HL-60/S4 (cell line): Measurements from ENCODE around the gene ZNF880.
"Not testable (repeated sequence)": the region's sequence is repeated elsewhere in the genome, so short reads cannot be mapped to it uniquely, and the experiment has no call there.

Source experiments
- in situ Hi-C: fragments of 300-500 bp; cut with MboI; formaldehyde crosslinking; loops from 2 replicates; pipeline ENCODE4 v1.14.3; 2022; ENCODE audit warnings: low sequenced_read_pairs

ZNF880 gene

DNA sequence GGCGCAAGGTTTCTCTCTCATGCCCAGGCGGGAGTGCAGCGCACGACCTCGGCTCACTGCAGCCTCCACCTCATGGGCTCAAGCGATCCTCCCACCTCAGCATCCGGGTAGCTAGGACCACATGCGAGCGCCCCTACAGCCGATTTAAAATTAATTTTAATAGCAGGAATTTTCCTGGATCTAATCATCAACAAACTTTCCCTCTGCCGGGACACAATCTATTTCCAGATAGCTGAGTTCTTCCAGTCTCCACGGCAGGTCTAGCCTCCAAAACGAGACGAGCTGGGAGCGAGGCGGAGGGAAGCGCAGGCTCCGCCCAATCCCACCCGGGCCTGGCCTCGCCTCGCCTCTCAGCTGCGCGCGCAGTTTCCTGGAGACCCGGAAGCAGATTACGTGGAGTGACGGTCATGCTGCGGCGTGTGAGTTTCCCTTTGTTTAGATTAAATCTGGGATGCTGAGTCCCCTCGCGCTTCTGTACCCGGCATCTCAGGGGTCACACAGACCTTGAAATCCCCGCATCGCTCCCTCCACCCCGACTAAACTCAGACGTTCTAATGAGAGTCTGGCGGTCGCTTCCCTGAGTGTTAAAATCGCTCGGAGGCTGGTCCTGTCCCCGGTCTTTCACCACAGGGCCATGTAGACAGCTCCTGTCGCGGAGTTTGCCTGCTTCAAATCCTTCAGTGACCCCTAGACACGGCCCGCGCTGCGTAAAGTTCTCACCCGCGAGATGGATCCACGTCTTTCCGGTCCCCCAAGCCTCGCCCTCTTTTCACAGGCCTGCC, at the start of gene ZNF880:
ZNF880 (plus strand) TSS at position 365 of the 782 bp plus-strand sequence; CDS start at position 408, 43 bp downstream.
- in situ Hi-C loops = no loop called here

DNA sequence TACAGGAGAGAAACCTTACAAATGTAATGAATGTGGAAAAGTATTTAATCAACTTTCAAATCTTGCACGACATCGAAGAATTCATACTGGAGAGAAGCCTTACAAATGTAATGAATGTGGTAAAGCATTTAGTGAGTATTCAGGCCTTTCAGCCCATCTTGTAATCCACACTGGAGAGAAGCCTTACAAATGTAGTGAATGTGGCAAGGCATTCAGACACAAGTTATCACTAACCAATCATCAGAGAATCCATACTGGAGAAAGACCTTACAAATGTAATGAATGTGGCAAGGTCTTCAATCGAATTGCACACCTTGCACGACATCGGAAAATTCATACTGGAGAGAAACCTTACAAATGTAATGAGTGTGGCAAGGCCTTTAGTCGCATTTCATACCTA, 47.3 kb upstream of the ZNF880 start:
- in situ Hi-C loops = no loop called here

DNA sequence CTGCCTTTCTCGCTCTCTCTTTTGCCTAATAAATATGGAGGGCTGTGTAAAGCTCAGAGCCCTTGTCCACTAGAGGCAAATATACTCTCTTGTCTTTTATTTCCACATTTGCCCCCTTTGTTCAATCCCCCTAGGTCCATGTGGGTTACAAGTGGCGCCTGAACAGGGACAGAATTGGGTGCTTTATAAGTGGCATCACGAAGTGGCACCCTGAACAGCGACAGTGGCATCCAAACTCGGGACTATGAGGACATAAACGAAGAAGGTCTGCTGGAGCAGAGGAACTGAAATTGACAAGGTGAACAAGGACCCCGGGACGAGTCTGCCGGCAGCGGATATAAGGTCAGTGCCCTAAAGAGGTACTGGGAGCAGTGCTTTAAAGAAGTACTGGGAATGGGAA, 38.0 kb upstream of the ZNF880 start:
- in situ Hi-C loops = no loop called here

DNA sequence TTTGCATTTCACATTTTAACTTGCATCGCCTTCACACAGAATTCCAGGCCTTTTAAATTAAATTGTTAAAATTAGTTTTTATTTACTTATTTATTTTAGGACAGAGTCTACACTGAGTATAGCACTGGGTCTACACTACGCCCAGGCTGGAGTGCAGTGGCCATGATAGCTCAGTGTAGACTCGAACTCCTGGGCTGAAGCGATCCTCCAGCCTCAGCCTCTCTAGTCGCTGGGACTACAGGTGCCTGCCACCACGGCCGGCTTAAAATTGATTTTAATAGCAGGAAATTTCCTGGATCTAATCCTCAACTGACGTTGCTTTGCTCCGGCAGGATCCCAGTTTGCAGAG, 34.0 kb upstream of the ZNF880 start:
- in situ Hi-C loops = no loop called here

DNA sequence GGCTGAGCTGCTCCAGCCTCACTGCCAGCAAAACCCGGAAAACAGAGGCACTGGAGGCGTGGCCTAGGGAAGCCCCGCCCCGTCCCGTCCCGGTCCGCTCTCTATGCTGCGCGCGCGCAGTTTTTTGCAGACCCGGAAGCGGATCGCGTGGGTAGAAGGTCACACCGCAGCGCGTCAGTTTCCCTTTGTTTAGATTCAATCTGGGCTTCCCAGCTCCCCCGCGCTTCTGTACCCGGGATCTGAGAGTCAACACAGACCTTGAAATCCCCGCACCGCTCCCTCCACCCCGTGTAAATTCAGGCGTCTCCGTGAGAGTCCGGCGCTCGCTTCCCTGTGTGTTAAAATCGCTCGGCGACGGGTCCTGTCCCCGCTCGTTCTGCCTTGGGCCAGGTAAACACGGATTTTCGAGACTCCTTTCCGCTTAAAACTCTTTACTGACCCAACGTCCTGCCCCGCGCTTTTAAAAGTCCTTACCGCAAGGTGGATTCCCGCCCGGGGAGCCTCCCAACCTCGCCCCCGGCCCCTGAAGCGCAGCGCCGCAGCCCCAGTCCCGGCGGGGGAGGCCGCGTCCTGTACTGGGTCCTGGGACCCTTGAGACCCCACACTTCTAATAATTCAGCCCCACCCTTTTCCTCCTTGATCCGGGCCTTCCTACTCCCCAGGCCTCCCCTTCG, 33.5 kb upstream of the ZNF880 start, which contains the start of gene ZNF610:
ZNF610 (plus strand) TSS at position 127 of the 674 bp plus-strand sequence. CDS start 12,930 bp downstream, outside the sequence.
- in situ Hi-C loops = no loop called here

DNA sequence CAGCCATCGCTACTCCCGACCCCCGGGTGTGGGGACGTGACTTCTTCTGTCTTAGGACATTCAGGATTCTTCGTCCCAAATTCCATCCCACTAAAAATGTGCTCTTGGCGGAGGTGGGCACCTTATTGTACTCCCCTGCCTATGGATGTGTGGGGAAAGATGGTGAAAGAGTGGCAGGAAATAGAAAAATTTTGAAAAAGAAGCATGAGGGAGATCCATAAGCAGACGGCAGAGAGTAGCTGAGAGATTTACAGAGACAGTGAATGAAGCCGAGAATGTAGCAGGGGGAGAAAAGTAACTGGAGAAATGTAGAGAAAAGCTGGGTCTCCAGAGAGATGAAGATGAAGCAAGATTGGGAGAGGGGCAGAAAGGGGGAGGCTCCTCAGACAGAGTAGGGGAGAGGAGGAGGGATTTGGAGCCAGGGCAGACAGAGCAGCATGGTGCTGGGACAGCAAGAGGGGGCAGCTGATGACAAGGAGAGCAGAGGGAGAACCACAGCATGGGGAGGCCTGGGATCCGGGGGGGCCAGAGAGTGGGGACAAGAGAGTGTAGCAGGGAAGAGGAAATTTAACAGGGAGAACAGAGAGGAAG, 32.8 kb upstream of the ZNF880 start:
- in situ Hi-C loops = no loop called here

DNA sequence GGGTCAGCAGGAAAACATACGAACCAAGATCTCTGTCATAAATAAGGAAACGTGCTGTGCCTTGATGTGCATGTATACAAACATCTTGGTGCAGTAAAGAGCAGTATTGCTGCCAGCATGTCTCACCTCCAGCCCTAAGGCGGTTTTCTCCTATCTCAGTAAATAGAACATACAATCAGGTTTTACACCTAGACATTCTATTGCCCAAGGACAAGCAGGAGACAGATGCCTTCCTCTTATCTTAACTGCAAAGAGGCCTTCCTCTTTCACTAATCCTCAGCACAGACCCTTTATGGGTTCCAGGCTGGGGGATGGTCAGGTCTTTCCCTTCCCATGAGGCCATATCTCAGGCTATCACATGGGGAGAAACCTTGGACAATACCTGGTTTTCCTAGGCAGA, 30.7 kb upstream of the ZNF880 start:
- in situ Hi-C loops = not testable (repeated sequence)

DNA sequence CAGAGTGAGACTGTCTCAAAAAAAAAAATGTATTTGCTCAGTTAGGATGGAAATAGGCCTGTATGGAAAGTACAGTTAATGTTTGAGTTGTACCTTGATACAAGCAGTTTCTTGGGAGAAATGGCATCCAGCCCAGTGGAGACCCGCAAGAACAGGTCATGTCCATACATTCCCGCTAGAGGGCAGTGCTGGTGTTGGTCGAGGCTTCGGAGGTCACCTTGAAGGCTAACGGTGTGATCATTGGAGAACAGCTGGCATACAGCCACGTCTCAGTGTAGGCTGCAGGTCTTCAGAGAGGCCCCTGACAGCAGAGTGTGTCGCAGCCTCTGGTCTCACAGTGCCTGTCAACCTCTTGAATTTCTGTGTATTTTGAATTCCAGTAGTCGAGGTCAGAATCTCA, 26.2 kb upstream of the ZNF880 start:
- in situ Hi-C loops = no loop called here

DNA sequence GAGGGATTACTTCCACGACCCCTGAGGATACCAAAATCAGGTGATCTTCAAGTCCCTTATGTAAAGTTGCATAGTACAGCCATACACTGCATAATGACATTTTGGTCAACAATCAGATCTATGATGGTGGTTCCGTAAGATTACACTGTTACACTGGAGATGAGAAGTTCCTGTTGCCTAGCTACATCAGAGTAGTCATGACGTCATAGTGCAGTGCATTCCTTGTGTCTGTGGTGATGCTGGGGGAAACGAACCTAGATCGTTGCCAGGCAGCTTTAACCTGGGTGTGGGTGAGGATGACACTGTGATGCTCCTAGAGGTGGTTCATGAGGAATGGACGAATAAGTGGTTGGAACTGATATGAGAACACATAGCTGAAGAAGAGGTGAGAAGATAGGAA, 24.6 kb upstream of the ZNF880 start:
- in situ Hi-C loops = no loop called here

DNA sequence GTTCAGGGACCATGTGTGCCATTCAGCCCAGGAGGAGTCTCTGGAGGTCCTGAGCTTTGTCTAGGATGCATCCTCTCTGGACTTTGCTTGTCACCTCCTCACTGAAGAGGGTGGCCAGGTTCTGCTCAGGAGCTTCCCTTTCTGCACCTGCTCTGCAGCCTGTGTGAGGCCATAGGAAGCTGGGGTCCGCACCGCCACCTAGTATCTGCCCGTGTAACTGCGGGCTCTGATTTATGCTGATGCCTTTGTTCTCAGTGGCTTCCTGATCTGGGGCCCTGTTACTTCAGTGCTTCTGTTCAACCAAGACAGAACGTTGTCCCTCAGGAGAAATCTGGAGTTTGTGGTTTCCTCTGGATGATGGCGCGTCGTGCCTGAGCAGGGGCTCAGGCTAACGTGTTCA, 18.2 kb upstream of the ZNF880 start:
- in situ Hi-C loops = no loop called here

DNA sequence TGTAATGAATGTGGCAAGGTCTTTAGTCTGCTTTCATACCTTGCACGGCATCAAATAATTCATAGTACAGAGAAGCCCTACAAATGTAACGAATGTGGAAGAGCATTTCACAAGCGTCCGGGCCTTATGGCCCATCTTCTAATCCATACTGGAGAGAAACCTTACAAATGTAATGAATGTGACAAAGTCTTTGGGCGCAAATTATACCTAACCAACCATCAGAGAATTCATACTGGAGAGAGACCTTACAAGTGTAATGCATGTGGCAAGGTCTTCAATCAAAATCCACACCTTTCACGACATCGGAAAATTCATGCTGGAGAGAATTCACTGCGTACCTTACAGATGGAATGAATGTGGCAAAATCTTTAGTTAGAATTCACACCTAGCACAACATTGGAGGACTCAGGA, 3.3 kb upstream of the ZNF880 start:
- in situ Hi-C loops = no loop called here

DNA sequence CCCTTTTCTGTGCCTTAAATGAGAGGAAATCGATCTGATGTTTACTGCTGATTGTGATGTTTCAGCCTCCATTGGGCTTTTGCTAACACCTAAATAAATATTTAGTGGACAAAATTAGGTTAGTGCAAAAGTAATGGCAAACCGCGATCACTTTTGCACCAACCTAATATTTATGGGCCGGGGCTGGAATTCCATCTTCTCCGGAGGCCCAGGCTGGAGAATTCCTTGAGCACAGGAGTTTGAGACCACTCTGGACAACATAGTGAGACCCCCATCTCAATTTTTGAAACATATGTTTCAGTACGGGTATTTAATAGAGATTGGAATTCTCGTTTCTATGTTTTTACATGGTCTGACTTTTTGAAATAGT, 603 bp downstream of the ZNF880 start:
- in situ Hi-C loops = no loop called here

DNA sequence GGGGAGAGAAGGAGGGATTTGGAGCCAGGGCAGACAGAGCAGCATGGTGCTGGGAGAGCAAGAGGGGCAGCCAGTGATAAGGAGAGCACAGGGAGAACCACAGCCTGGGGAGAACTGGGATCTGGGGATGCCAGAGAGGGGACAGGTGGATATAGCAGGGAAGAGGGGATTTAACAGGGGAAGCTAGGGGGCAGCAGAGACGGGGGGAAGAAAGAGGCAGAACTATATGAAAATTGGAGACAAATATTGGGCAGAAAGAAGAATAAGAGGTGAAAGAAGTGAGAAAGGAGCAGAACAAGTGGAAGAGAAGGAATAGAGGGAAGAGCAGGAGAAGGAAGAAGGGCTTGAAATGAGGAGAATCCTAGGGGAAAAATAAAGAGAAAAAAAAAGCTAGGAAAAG, 21.4 kb downstream of the ZNF880 start:
- in situ Hi-C loops = no loop called here

DNA sequence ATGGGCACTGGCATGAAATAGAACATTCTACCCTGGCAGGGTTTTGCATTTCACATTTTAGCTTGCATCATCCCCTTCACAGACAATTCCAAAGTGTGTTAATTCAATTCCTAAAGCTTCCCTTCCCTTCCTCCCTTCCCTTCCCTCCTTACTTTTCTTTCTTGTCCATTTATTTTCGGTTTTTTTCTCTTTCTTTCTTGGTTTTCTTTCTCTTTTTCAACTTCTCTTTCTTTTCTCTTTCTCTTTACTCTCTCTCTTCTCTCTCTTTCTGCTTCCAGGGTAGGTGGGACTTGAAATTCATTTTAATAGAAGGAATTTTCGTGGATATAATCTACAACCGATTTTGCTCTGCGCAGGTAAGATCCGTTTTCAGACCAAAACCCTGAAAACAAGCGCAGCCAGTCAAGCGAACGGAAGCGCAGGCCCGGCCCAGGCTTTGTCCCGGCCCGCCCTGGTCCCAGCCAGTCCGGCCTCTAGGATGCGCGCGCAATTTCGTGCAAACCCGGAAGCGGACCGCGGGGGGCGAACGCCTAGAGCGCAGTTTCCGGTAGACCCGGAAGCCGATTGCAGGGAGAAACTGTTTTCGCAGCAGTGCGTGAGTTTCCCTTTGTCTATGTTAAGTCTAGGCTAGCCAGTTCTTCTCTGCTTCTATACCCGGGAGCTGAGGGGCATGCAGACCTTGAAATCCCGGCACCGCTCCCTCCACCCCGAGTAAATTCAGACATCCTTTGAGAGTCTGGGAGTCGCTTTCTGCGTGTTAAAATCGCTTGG, 27.8 kb downstream of the ZNF880 start, which contains the start of gene ZNF528:
ZNF528 (plus strand) TSS at position 540 of the 771 bp plus-strand sequence. CDS start 4,165 bp downstream, outside the sequence.
- in situ Hi-C loops = no loop called here

DNA sequence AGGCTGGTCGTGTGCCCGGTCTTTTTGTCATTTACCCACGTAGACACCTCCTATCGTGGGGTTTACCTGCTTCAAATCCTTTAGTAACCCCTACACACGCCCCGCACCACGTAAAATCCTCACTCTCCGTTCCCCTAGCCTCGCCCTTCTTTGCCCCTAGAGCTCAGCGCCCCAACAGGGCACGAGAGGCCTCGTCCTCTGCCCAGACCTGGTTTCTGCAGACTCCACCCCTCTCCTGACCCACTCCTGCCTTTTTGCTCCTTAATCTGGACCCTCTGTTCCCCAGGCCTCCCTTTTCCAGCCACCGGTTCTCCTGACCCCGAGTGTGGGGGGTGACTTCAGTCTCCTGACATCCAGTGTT, 28.3 kb downstream of the ZNF880 start:
- in situ Hi-C loops = no loop called here

DNA sequence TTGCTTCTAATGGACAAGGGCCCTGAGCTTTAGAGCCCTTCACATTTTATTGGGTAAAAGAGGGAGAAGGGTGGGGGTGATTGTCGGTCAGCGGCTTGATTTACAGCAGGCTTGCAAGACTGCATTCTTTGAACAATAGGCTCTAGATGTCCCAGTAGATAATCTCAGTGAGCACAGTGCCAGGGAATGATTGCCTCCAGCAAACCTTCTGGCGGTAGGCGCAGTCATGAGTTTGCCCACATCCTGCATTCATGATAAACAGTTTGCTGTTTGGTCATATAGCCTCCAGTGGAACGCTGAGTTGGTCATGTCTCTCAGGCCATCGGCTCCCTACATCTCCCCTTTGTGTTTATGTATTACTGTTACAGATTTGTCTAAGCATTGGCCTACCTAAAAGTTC, 40.6 kb downstream of the ZNF880 start:
- in situ Hi-C loops = no loop called here

DNA sequence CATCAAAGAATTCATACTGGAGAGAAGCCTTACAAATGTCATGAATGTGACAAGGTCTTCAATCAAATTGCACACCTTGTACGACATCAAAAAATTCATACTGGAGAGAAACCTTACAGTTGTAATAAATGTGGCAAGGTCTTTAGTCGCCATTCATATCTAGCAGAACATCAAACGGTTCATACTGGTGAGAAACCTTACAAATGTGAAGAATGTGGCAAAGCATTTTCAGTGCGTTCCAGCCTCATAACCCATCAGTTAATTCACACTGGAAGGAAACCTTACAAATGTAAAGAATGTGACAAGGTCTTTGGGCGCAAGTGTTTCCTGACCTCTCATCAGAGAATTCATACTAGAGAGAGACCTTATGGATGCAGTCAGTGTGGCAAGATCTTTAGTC, 46.0 kb downstream of the ZNF880 start:
- in situ Hi-C loops = no loop called here

DNA sequence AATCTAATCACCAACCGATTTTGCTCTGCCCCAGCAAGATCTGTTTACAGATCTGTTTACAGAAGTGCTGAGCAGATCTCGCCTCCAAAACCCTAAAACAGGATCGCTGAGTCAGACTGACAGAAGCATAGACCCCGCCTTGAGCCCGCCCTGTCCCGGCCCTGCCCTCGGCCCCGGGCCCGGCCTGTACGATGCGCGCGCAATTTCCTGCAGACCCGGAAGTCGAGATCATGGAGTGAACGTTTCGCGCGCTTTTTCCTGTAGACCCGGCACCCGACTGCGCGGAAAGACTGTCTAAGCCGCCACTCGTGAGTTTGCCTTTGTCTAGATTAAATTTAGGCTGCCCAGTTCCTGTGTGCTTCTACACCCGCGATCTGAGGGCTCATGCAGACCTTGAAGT, 59.2 kb downstream of the ZNF880 start, which contains the start of gene ZNF534:
ZNF534 (plus strand) TSS at position 212 of the 400 bp plus-strand sequence. CDS start 2,327 bp downstream, outside the sequence.
- in situ Hi-C loops = no loop called here
